HCT116 (cell line): Measurements from ENCODE around the gene GATAD2B.

Experiments used
- ATF3 ChIP-seq: IDR thresholded peaks from 2 replicates; pipeline ENCODE4 v1.6.1; 2012
- CTCF ChIP-seq, 3 experiments: fragments of 200-600 bp in 1 of 3; sonication (generic) in 1 of 3; IDR thresholded peaks in 2 of 3; conservative IDR thresholded peaks in 1 of 3; 2 replicates each; pipeline ENCODE4 v1.5.1; 2012 to 2017; ENCODE audit warnings: low read depth in 2 of 3, low read length in 2 of 3, antibody characterized with exemption in 1 of 3, borderline replicate concordance in 1 of 3, control low read depth in 1 of 3, mild to moderate bottlenecking in 1 of 3, mixed read lengths in 1 of 3, mixed run types in 1 of 3, moderate library complexity in 1 of 3; ENCODE audit not compliant: insufficient read depth in 1 of 3
- ELF1 ChIP-seq: IDR thresholded peaks from 2 replicates; pipeline ENCODE4 v1.6.1; 2012; ENCODE audit warnings: low read depth, borderline replicate concordance
- EZH2 ChIP-seq: fragments of 200-600 bp; sonication (generic); IDR thresholded peaks from 2 replicates; pipeline ENCODE4 v1.6.1; 2017; ENCODE audit warnings: antibody characterized with exemption, mixed run types
- JUND ChIP-seq: IDR thresholded peaks from 2 replicates; pipeline ENCODE4 v1.6.1; 2012
- MAX ChIP-seq: IDR thresholded peaks from 2 replicates; pipeline ENCODE4 v1.6.1; 2012
- POLR2A ChIP-seq: IDR thresholded peaks from 2 replicates; pipeline ENCODE4 v1.7.0; 2011; ENCODE audit warnings: borderline replicate concordance; ENCODE audit not compliant: insufficient read depth, insufficient read length; ENCODE audit errors: extremely low read depth
- POLR2AphosphoS5 ChIP-seq: IDR thresholded peaks from 2 replicates; pipeline ENCODE4 v1.6.1; 2011; ENCODE audit warnings: mild to moderate bottlenecking, low read depth, low read length, moderate library complexity
- REST ChIP-seq: IDR thresholded peaks from 2 replicates; pipeline ENCODE4 v1.6.1; 2012; ENCODE audit warnings: low read depth
- SIN3A ChIP-seq: IDR thresholded peaks from 2 replicates; pipeline ENCODE4 v1.6.1; 2012; ENCODE audit warnings: low read depth
- SRF ChIP-seq: IDR thresholded peaks from 2 replicates; pipeline ENCODE4 v1.6.1; 2012; ENCODE audit warnings: low read depth
- YY1 ChIP-seq: IDR thresholded peaks from 2 replicates; pipeline ENCODE4 v1.6.1; 2011; ENCODE audit warnings: low read length, low read depth, moderate library complexity, mild to moderate bottlenecking; ENCODE audit not compliant: insufficient replicate concordance; ENCODE audit errors: extremely low read depth
- ZBTB33 ChIP-seq: IDR thresholded peaks from 2 replicates; pipeline ENCODE4 v1.6.1; 2011; ENCODE audit warnings: mild to moderate bottlenecking, low read length, moderate library complexity; ENCODE audit not compliant: insufficient replicate concordance; ENCODE audit errors: extremely low read depth
- ZNF274 ChIP-seq: fragments of 200-500 bp; sonication (Bioruptor generic); IDR thresholded peaks from 2 replicates; pipeline ENCODE4 v1.6.1; 2014; ENCODE audit warnings: mild to moderate bottlenecking, low read depth, low read length, inconsistent platforms

- TF ChIP-seq CTCF (IDR thresholded peaks at IDR 0.05 in 2 of 3, conservative IDR thresholded peaks at IDR 0.05 in 1 of 3; ENCODE audit: borderline replicate concordance in 1 of 3, insufficient read depth in 1 of 3, low read depth in 2 of 3, low read length in 2 of 3) (no peak), POLR2AphosphoS5 (peak; percentile 80), JUND (no peak), REST (no peak), POLR2A (peak; percentile 41), SRF (no peak), ELF1 (no peak), ZNF274 (no peak), ATF3 (no peak), MAX (no peak), SIN3A (no peak), ZBTB33 (peak; percentile 87), YY1 (peak; percentile 80), EZH2 (no peak)
Observed at GRCh38 chr1:153922972-153923925, at the start of gene GATAD2B.
